DOHH2 (cell line): ENCODE measurements around the gene HAT1.

ENCODE experiments used
- EZH2phosphoT487 ChIP-seq: fragments of 200-600 bp; sonication (generic); IDR thresholded peaks from 2 replicates; pipeline ENCODE4 v1.6.1; 2017; ENCODE audit warnings: borderline replicate concordance, mild to moderate bottlenecking, antibody characterized with exemption, low read length, moderate library complexity, mixed read lengths
- TF ChIP-seq, protein P1 (sequence below): fragments of 200-600 bp; sonication (generic); IDR thresholded peaks from one replicate; pipeline ENCODE4 v1.5.1; 2014; ENCODE audit warnings: antibody characterized with exemption, mild to moderate bottlenecking, low read depth, low read length; ENCODE audit not compliant: poor library complexity, severe bottlenecking

DNA sequence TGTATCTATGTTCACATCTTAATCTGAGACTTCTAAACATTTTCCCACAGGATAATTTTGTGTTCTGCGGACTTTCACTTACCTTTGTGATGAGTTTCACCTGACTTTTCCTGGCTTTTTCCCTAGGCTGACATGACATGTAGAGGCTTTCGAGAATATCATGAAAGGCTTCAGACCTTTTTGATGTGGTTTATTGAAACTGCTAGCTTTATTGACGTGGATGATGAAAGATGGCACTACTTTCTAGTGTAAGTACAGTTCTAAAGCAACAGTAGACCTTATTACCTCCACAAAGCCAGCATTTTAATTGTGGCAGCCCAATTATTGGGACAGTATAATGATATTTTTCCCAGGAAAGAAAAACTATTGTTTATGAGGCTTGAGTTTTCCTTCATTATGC lies 43.4 kb downstream of the HAT1 start:
- TF ChIP-seq, protein P1, sequence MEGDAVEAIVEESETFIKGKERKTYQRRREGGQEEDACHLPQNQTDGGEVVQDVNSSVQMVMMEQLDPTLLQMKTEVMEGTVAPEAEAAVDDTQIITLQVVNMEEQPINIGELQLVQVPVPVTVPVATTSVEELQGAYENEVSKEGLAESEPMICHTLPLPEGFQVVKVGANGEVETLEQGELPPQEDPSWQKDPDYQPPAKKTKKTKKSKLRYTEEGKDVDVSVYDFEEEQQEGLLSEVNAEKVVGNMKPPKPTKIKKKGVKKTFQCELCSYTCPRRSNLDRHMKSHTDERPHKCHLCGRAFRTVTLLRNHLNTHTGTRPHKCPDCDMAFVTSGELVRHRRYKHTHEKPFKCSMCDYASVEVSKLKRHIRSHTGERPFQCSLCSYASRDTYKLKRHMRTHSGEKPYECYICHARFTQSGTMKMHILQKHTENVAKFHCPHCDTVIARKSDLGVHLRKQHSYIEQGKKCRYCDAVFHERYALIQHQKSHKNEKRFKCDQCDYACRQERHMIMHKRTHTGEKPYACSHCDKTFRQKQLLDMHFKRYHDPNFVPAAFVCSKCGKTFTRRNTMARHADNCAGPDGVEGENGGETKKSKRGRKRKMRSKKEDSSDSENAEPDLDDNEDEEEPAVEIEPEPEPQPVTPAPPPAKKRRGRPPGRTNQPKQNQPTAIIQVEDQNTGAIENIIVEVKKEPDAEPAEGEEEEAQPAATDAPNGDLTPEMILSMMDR, result no peak
- TF ChIP-seq EZH2phosphoT487, result no peak
